Heart right ventricle (tissue), 16 donors: ENCODE data around the gene EIF4G1. TPM values are rescaled to one million over a fixed set of nuclear protein-coding genes. Genes with fewer than 3 reads are reported as not detected.

Experiments used
- ATAC-seq, 8 donors: fragments of 200-7000 bp; cut with Tn5 transposase; one replicate each; pipeline ENCODE4 v1.9.1; 2020; ENCODE audit warnings: mild to moderate bottlenecking in 8 of 8, moderate library complexity in 8 of 8, moderate number of reproducible peaks in 1 of 8
- DNase-seq, 2 donors: peaks; one replicate each; pipeline ENCODE4 v3.0.0-alpha.2; 2020
- H3K27ac ChIP-seq, 10 donors: fragments of 200-600 bp; sonication (generic) in 2 of 10; one replicate each; pipeline versions ENCODE4 v1.5.0 to v1.8.0; 2020 to 2022; ENCODE audit warnings: mild to moderate bottlenecking in 3 of 10
- H3K27me3 ChIP-seq, 7 donors: fragments of 200-600 bp; one replicate each; pipeline ENCODE4 v1.8.0; 2021 to 2022; ENCODE audit warnings: mild to moderate bottlenecking in 2 of 7
- H3K36me3 ChIP-seq, 9 donors: fragments of 200-600 bp; sonication (generic) in 1 of 9; one replicate each; pipeline versions ENCODE4 v1.5.0 to v1.8.0; 2020 to 2022; ENCODE audit warnings: mild to moderate bottlenecking in 2 of 9
- H3K4me1 ChIP-seq, 9 donors: fragments of 200-600 bp; sonication (generic) in 1 of 9; one replicate each; pipeline versions ENCODE4 v1.5.0 to v1.8.0; 2020 to 2022; ENCODE audit warnings: mild to moderate bottlenecking in 4 of 9
- H3K4me3 ChIP-seq, 10 donors: fragments of 200-600 bp; sonication (generic) in 2 of 10; one replicate each; pipeline versions ENCODE4 v1.5.0 to v1.8.0; 2020 to 2022; ENCODE audit warnings: mild to moderate bottlenecking in 7 of 10, moderate library complexity in 2 of 10
- H3K9me3 ChIP-seq, 11 donors: fragments of 200-600 bp in 10 of 11; sonication (generic) in 2 of 11; one replicate each; pipeline versions ENCODE4 v1.5.0 to v1.8.0; 2013 to 2022; ENCODE audit warnings: mild to moderate bottlenecking in 2 of 11, control low read depth in 1 of 11, moderate library complexity in 1 of 11
- WGBS, 2 donors: extraction: QIAGEN DNeasy Blood & Tissue Kit; methylation state at CpG; one replicate each; pipeline ENCODE4 v1.1.7; 2013; ENCODE audit warnings: inconsistent platforms in 1 of 2; 5-methylcytosine and 5-hydroxymethylcytosine counted together
- intact Hi-C, 10 donors: fragments of 100-400 bp; cut with DNase I; formaldehyde crosslinking; loops; one replicate each; pipeline versions ENCODE4 v1.11.1 to v1.14.2; 2022
- polyA plus RNA-seq, 2 donors: library from polyadenylated mRNA; stranded (reverse); fragments of 200-250 nt; gene quantifications; one replicate each; pipeline ENCODE4 v1.2.3, GENCODE V29; 2013
- total RNA-seq, 10 donors: library from RNA; stranded (reverse); fragmentation: NEBNext Ultra II Directional in 3 of 10; extraction: Animal tissue kit (Norgen Biotek cat#: 25700) in 3 of 10; gene quantifications; one replicate each; pipeline versions ENCODE4 v1.2.1 to v1.2.4, GENCODE V29; 2021 to 2023
- TF ChIP-seq, protein P1 (sequence below), 9 donors: fragments of 200-600 bp; sonication (generic) in 2 of 9; IDR thresholded peaks; one replicate each; pipeline versions ENCODE4 v1.5.0 to v1.8.0; 2021 to 2022; ENCODE audit warnings: antibody characterized with exemption in 9 of 9, mild to moderate bottlenecking in 5 of 9, moderate library complexity in 1 of 9
- donor health status: Arrhythmogenic right ventricular cardiomyopathy.
- donor health status: ischemic (EF 13 %, LVEDD 7.1; RV severe dilation, severe dysfunction).
- donor health status: healthy with polysubstance abuse.
- donor health status: DM: no; HTN: yes; CAD: no.
- donor health status: DM: no; HTN: no; CAD: no.
- donor health status: ischemic (EF 25% LVEDD 6.9; RV normal size, moderate dysfunction).
- donor health status: ischemic (EF 25% LVEDD 5.7; RV mildly dilated, moderate dysfunction).
- donor health status: healthy.
- donor health status: DM: yes; HTN: yes; CAD: no.
- donor health status: Ischemic cardiomyopathy.
- donor health status: ischemic (EF 35%, LVEDD 5.7; RV mildly dilated, moderate dysfunction).
- donor health status: nonischemic (EF 11% LVEDD 7.7; RV severe dilation, severe dysfunction).
- donor health status: DM: yes; HTN: yes; CAD: no.
- donor health status: PGD.
- donor health status: ischemic (EF 29% LVEDD 5.4; RV normal size, mild dysfunction).
- donor health status: nonischemic (EF 23%, LVEDD 6.1; RV moderate dilation, normal function).

Gene EIF4G1
- total and polyA plus RNA-seq, 12 donors: 142 to 316 (median 209) TPM

DNA sequence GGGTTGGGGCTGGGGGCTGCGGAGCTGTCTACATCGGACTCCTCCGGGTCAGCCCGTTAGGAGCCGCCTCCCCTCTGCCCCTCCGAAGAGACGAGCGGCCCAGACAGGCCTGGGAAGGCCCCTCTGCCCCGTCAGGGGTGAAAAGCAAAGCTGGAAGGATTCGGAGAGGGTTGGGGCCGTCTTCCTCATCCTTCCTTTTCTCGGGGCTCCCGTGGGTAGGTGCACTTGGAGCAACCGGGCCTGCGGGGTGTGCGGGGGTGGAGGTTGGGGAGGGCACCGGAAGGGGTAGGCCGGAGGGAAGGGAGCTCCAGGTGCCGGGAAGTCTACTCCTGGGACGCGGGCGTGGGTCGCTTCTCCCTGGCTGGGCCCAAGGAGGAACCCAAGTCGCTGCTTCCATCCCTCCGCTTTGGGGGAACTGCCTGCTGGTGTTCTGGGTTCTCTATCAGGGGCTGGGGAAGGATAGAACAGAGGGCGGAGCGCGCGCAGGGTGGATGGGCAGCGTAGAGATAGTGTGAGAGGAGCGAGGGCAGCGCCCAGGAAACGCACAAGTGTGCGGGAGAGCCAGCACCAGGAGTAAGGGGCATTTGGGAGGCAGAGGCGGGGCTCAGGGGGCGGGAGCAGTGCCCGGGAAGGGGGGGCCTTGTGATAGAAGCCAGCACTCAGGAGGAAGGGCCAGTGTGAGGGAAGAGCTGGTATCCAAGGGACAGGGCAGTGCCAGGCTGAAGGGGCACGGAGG, 47.7 kb downstream of the EIF4G1 start:
- DNase-seq (peak; percentile 59 to 68), ATAC-seq (peak; percentile 26 to 70 (median 46))
- Histone ChIP-seq H3K36me3 (peaks cover 0 to 40% (median 5%) of the 10 kb centered on the region in 9 donors), H3K4me1 (peaks cover 4 to 31% (median 22%) of the 10 kb centered on the region in 9 donors), H3K27ac (peak overlapping the region; percentile 94 to 100 (median 99)), H3K9me3 (no peaks in the 10 kb centered on the region), H3K27me3 (no peaks in the 10 kb centered on the region), H3K4me3 (peak overlapping the region; percentile 79 to 97 (median 92))
- intact Hi-C loops: loop anchor here in 3 of 10 donors (2.0 to 10.0 kb wide), 5 partner anchors 25 to 1573 kb away; partner anchors contain the start of genes FAM131A (in 1 of the 3), MAGEF1 (in 1 of the 3) and TRA2B (in 1 of the 3)
- WGBS, 2 donors: 0% methylated on average over 38 of the region's 38 CpGs
- TF ChIP-seq, protein P1, sequence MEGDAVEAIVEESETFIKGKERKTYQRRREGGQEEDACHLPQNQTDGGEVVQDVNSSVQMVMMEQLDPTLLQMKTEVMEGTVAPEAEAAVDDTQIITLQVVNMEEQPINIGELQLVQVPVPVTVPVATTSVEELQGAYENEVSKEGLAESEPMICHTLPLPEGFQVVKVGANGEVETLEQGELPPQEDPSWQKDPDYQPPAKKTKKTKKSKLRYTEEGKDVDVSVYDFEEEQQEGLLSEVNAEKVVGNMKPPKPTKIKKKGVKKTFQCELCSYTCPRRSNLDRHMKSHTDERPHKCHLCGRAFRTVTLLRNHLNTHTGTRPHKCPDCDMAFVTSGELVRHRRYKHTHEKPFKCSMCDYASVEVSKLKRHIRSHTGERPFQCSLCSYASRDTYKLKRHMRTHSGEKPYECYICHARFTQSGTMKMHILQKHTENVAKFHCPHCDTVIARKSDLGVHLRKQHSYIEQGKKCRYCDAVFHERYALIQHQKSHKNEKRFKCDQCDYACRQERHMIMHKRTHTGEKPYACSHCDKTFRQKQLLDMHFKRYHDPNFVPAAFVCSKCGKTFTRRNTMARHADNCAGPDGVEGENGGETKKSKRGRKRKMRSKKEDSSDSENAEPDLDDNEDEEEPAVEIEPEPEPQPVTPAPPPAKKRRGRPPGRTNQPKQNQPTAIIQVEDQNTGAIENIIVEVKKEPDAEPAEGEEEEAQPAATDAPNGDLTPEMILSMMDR (IDR thresholded peaks at IDR 0.05): no peak

DNA sequence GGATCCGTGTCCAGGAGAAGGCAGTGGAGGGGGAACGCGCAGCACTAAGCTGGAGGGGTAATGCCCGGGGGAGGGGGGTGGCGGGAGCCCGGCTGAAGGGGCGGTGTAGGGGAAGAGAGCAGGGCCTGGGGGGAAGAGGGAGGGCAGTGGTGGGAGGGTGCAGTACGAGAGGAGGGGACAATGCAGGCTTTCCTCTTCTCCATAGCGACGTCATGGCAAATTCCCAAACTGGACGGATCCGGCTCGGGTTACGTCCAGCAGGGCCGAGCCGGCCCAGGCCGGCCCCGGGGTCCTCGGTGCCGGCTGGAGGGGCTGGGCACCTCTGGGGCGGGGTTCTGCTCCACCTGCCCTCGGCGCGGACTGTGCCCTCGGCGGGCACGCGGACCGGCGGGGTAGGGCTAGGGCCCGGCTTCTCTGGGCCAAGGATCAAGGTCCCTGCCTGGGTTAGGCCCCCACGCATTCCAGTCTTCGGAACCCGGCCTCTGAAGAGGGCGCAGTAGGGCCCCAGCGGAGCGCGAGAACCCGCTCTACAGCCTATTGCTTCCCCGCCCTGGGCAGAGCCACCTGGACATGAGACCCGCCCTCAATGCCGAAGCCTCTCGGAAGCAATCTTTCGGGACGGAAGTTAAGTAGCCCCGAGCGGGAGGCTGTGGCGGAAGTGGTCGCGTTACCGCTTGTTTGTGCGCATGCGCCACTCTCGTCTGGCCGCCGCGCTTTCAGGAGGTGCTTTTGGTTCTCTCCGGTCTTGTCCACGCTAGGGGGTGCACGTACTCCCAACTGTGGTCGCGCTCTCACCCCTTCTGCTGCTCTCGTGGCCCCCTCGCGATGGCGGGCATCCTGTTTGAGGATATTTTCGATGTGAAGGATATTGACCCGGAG, 48.5 kb downstream of the EIF4G1 start:
- intact Hi-C loops: loop anchor here in 3 of 10 donors (2.0 to 10.0 kb wide), 5 partner anchors 26 to 1572 kb away; partner anchors contain the start of genes FAM131A (in 1 of the 3), MAGEF1 (in 1 of the 3) and TRA2B (in 1 of the 3)
- ATAC-seq (peak; percentile 79 to 87 (median 82)), DNase-seq (peak; percentile 95 to 96)
- TF ChIP-seq, protein P1 (IDR thresholded peaks at IDR 0.05): peak in 8 of 9 donors; percentile 38 to 82 (median 59)
- Histone ChIP-seq H3K4me3 (peak overlapping the region; percentile 79 to 97 (median 92)), H3K36me3 (peaks cover 0 to 41% (median 11%) of the 10 kb centered on the region in 9 donors), H3K27ac (peak overlapping the region; percentile 94 to 100 (median 99)), H3K27me3 (no peaks in the 10 kb centered on the region), H3K4me1 (peaks cover 4 to 31% (median 22%) of the 10 kb centered on the region in 9 donors), H3K9me3 (no peaks in the 10 kb centered on the region)
- 0% methylated on average over 66 to 68 of the region's 68 CpGs for WGBS, 2 donors

DNA sequence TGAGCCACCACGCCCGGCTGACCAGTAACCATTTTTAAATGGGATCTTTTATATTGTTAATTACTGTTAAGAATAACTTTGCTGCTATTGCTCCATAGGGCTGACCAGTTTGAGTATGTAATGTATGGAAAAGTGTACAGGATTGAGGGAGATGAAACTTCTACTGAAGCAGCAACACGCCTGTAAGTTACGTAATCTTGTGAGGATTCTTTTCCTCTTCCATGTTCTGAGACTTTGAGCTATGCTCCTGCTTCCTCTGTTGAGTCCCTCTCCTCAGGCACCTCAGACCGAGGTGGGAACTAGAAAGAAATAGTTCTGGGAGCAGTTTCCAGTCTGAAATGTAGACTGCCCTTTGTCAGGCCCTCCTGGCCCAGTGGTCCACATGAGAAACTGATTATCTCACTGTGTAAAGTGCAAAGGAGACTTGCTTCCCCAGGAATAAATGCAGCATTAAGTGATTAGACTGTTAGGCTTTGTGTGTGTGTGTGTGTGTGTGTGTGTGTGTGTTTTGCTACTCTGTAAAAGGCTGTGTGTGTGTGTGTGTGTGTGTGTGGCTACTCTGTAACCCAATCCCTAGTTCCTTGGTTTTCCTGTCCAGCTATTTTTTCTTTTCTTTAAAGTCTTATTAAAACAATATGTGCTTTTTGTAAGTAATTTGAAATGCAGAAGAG, 52.3 kb downstream of the EIF4G1 start:
- no peak overlapping the region for H3K4me3 ChIP-seq
- peaks cover 3 to 44% (median 30%) of the 10 kb centered on the region in 9 donors for H3K4me1 ChIP-seq
- intact Hi-C loops: loop anchor here in 3 of 10 donors (10.0 kb wide), 4 partner anchors 148 to 1568 kb away; partner anchors contain the start of genes MAGEF1 (in 1 of the 3) and TRA2B (in 1 of the 3)
- 89% methylated on average over 5 of the region's 5 CpGs for WGBS, 2 donors
- TF ChIP-seq, protein P1 (IDR thresholded peaks at IDR 0.05): no peak
- no peaks in the 10 kb centered on the region for H3K9me3 ChIP-seq
- ATAC-seq (no peak), DNase-seq (no peak)
- H3K36me3 ChIP-seq: peaks cover 0 to 64% (median 15%) of the 10 kb centered on the region in 9 donors
- no peak overlapping the region for H3K27ac ChIP-seq
- H3K27me3 ChIP-seq: no peaks in the 10 kb centered on the region
